Right lung (tissue), 10 donors: ENCODE data around the gene FBXO2. TPM values are rescaled to one million over a fixed set of nuclear protein-coding genes. Genes with fewer than 3 reads are reported as not detected.

Source experiments
- DNase-seq, 2 donors: peaks; one replicate each; pipeline ENCODE4 v3.0.0-alpha.2; 2013
- long read RNA-seq, 8 donors: transcript quantifications; one replicate each; lab custom pipeline, GENCODE V29; 2026
- polyA plus RNA-seq, 5 donors: library from polyadenylated mRNA; unstranded; fragments of 120-200 nt; gene quantifications; one replicate each; pipeline versions ENCODE4 v1.2.1 to v1.2.3, GENCODE V29; 2013; ENCODE audit warnings: inconsistent platforms in 1 of 5, low replicate concordance in 1 of 5; ENCODE audit not compliant: insufficient read length in 5 of 5, insufficient read depth in 1 of 5

The FBXO2 gene
- polyA plus RNA-seq, result 1 to 10 TPM in 1 of 5 donors, under 1 TPM in 4; 0.52 to 1.5 (median 0.73) TPM
- long read RNA-seq, donor 1, result 0 reads
- long read RNA-seq, donor 2, partial matches to known transcripts, result 5 of 6 reads
- long read RNA-seq, donor 2, other reads (novel, unspliced or antisense), result 0 of 6 reads
- long read RNA-seq, donor 3, partial matches to known transcripts, result 0 of 1 reads
- long read RNA-seq, donor 3, other reads (novel, unspliced or antisense), result 0 of 1 reads
- long read RNA-seq, donor 4, partial matches to known transcripts, result 17 of 17 reads
- long read RNA-seq, donor 4, other reads (novel, unspliced or antisense), result 0 of 17 reads
- long read RNA-seq, donor 5, result 0 reads
- long read RNA-seq, donor 6, partial matches to known transcripts, result 12 of 12 reads
- long read RNA-seq, donor 6, other reads (novel, unspliced or antisense), result 0 of 12 reads
- long read RNA-seq, donor 7, partial matches to known transcripts, result 7 of 7 reads
- long read RNA-seq, donor 7, other reads (novel, unspliced or antisense), result 0 of 7 reads
- long read RNA-seq, donor 8, result 0 reads

- DNase-seq, result no peak
Observed at GRCh38 chr1:11654137-11654938, at the start of gene FBXO2, which contains the start of gene FBXO44. TSS of gene FBXO2 (minus strand) at chr1:11654429. CDS start at chr1:11654340, 89 bp downstream. TSS of gene FBXO44 (plus strand) at chr1:11654877. CDS start at chr1:11655836, 959 bp downstream.

DNA sequence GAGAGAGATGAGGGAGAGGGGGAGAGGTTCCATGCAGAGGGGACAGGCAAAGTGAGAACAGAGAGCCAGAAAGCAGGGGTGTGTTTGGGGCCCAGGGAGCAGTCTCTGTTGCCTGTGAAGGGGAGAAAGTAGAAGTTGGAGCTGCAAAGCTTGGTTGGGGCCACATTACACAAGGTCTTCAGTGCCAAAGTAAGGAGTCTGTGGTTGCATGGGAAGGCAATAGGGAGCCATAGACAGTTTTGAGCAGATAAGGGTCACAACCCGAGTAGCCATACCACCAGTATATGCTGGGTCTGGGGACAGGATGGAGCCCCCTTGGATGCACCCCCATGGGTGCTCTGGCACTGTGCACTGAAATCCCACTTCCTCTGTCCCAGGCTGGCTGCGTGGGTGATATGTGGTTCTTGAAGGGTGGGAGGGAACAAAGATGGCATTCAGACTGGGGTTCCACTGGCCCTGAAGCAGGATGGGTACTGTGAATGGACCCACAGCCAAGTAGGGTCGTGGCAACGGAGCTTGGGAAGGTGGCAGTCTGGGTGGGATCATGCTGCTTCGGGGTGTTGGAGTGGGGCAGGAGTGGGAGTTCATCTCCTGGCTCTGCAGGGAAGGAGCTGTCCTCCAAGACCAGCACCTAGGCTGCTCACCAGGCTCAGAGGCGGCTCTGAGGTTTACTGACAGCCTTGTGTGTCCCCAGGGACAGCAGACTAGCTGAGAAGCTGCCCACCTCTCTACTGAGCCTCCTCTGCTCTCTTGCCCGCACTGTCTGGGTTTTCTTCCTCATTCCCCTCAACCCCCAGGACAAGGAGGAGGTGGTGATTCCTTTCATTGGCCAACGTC is 49.3 kb upstream of the FBXO2 start:
- no peak for DNase-seq

DNA sequence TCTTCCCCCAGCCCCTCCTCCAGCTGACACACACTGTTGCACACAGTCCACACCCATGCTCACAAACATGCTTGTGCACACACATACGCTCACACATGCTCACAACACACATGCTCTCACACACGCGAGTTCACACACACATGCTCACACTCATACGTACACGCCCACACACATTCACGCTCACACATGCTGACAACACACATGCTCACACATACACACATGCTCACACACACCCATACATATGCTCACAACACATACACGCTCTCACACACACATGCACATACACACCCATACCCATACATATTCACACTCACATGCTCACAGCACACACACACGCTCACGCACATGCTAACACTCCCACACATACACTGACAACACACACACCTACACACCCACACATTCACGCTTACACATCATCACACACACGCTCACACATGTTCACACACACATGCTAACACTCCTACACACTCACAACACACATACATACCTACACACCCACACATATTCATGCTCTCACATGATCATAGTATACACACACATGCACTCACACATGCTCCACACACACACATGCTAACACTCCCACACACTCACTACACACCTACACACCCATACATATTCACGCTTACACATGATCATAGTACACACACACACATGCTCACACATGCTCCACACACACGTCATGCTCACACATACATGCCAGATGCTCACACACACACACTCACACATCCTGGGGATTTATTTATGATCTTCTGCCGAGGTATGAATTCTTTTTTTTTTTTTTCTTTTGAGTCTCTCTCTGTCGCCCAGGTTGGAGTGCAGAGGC is 48.0 kb upstream of the FBXO2 start:
- DNase-seq, result no peak

DNA sequence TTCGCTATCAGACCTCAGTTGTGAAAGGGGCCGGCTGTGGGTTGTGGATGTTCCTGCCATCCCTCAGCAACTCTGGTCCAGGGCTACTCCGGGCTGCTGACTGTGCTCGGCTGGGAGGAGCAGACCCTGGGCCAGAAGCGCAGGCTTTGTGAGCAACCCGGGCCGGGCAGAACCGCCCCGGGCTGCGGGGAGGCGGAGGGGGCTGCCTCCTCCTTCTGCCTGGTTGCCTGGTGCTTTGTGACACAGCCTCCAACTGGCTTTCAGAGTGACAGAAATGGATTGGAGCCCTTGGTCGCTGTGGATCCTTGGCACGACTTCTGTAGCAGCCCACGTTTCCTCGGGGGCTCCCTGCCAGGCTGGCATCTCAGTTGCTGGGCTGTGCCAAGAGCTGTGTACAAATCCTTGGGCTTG is 47.3 kb upstream of the FBXO2 start:
- DNase-seq, result peak in 1 of 2 donors; percentile 40

DNA sequence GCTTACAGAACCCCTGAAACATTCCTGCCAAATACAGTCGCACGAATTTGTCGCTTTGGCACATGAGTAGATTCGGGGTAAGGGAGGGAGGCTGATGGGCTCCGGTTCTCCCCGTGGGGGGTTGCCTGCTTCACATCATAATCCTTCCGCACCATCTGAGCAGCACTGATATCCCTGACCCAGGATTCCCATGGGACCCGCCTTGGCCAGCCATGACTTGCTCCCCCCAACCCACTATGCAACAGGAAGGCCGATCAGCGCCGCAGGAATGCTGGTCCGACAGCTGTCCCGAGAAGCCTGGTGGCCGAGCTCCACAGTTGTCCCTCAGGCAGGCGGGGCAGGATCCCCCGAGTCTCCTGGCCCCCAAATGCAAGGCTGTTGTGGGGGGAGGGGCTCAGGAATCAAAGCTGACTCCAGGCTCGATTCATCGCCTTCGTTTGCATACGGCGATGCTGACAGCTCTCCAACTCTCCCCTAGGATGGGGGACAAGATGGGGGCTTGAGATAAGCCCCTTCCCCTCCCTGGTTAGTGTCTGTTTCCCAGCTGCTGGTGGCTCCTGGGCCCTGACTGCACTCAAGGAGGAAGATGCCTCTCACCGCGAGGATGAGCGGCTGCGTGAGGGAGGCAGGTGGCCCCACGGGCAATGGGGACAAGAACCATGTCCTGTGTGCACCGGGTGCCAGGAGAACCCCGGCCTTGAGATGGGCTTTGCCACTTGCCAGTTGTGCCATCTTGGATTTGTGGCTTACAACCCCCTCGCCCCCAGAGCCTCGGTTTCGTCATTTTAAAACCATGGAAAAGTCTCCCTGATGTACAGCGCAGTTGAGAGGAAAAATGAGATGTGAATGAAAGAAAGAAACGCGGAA is 46.6 kb upstream of the FBXO2 start:
- DNase-seq, result no peak

- DNase-seq, result no peak
Observed at GRCh38 chr1:11697893-11698210, 43.6 kb upstream of the FBXO2 start.

GRCh38 chr1:11697188-11697892 is 43.1 kb upstream of the FBXO2 start:
- DNase-seq, result no peak

DNA sequence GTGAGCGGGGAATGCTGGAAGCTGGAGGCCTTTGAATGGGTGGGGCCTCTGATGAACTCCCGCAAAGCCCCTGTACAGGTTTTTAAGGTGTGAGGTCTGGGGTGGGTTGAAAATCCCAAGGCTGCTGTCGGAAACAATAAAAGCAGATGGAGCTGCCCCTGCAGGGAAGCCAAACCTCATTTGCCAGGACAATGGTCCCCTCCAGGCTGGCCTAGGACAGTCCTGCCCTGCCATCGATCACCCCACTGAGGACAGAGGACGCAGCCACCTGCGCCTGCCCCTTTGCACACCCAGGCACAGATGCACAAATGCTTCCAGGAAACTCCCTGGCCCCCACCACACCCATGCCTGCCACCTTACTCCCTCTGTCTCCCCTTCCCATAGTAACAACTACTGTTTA is 41.6 kb upstream of the FBXO2 start:
- no peak for DNase-seq

DNA sequence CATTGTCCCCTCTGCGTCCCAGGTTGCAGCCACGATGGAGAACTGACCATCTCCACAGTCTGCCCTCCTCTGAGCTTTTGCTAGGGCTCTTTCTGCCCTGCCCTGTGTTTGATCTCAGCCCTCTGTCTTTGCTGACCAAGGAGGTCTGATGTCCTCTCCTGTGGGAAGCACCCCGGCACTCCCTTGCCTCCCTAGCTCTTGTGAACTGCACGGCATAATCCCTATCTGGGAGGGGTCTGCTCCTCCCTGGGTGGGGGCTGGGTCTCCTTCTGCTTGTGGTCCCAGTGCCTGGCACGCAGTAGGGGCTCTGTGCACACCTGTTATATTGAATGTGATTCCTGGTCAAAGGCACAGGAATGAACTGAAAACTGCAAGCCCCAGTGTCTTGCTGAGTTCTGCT is 39.7 kb upstream of the FBXO2 start:
- DNase-seq, result no peak

DNA sequence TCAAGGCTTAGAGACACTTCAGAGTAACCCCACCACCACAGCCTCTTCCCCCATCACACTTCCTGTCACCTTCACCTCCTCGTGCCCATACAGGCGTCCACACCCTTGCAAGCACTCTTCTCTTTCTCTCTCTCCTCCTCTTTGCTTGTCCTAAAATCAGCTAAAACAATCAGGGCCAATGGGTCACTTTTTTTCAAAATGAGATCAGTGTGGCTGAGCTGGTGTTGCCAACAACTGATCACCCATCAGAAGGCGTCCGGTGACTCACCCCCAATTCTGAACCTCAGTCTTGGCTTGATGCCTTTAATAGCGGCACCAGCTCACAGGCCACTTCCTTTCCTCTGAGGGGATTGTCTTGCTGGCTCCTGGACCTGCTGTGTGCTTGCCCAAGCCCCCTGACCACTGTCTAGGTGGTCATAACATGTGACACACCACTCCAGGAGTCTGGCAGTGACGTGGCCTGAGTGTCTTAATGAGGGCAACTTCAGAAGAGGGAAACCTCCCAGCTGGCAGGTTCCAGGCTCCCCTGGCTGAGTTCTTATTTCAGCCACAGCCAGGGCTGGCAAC is 38.9 kb upstream of the FBXO2 start:
- no peak for DNase-seq

DNA sequence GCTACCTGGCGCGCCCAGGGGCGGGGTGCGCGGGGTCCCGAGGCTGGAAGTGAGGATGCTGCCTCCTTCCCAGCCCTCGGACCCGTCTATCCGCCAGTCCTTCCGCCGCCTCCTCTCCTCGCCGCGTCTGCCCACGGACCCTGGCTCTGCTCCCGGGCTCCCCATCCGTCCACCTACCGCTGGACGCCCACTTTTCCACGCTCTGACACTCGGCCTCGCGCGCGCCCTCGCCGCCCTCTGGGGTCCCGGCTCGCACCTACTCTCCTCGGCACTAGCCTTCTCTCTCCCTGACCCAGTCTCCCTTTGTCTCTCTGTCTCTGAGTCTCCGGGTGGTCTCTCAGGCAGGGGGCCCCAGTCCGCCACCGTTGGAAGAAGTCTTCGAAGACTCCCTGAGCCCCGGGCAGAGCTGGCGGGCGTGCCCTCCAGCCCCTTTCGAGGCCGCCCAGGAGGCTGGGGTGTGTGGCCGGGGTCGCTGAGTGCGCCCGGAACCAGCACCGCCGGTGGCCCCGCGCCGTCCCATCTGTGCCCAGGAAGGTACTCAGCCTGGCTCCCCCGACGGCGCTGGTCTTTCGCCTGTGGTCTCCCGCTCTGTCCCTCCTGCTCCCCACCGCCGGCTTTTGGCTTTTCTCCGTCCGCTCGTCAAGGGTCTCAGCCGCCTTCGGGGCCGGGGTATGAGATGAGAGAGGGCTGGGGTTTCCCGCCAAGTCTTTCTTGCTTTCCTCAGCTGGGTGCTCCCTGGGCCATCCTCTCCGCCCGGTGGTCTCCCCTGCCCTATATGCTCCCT is 37.9 kb upstream of the FBXO2 start:
- no peak for DNase-seq

DNA sequence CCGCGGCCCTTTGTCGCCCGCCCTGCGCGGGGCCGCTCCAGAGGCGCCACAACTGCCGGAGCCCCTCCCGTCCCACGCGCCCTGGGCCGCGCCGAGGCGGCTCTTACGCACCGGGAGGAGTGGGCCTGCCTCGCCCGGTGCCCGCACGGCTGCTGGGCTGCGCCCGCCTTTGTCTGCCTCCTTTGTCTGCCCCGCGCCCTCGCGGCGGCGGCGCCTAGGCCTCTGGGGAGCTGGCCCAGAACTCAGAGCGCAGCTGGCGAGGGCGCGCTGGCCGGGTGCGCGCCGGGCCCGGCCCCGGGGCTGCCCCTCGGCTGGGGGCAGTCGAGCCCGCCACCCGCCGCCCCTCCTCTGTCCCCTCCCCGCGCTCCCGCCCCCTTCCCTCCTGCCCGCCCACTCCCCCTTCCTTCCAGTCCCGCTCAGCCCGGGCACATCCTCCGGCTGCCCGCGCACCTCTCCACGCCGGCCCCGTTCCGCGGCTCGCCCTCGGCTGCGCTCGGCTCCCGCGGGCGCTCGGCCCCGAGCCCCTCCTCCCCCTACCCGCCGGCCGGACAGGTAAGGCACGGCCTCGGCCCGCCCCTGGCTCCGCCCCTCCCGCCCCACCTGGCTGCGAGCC is 37.2 kb upstream of the FBXO2 start, which contains the start of gene DRAXIN:
TSS of gene DRAXIN (plus strand) at position 409 of the 613 bp plus-strand sequence. CDS start 14,549 bp downstream, outside the sequence.
- DNase-seq, result peak; percentile 53 to 56

DNA sequence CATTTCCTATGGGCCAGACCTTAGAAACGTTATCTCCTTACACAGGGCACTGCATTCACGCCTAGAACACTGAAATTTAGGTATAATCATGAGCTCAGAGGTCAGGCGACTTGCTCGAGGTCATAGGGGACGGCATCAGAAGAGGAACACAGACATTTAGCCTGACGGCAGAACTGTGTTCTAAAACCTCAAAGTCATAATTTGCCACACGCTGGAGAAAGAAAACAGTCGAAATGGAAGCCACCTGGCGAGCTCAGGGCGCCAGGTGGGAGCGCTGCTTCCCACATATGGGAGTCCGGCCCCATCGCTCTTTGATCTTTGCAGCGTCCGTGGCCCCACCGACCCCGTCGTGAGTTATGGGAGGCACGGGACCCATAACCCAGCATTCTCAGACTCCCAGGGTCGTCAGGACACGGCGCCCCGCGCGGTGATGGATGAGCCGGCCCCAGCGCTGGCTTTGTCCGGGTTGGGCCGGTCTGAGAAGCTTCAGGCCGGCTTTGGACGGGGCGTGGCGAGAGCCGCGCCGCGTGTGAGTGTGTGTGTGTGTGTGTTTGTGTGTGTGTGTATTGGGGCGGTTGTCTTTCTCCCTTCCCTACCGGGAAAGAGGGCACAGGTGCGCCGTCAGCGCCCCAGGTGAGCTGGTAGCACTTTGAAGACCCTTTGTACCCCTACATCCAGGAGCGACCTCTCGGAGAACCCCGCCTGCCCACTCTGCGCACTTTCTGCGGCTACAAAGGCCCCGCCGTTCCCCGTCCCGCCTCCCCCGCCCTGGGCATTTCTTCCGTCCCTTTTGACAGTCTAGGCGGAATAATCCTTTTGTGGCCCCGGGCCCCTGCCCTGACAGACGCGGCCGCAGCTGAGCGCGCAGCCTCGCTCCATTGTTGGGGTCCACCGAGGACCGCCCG is 36.4 kb upstream of the FBXO2 start:
- DNase-seq, result peak; percentile 57

- no peak for DNase-seq
Observed at GRCh38 chr1:11688506-11688905, 34.3 kb upstream of the FBXO2 start.

GRCh38 chr1:11685210-11685752 is 31.1 kb upstream of the FBXO2 start:
- DNase-seq, result no peak

DNA sequence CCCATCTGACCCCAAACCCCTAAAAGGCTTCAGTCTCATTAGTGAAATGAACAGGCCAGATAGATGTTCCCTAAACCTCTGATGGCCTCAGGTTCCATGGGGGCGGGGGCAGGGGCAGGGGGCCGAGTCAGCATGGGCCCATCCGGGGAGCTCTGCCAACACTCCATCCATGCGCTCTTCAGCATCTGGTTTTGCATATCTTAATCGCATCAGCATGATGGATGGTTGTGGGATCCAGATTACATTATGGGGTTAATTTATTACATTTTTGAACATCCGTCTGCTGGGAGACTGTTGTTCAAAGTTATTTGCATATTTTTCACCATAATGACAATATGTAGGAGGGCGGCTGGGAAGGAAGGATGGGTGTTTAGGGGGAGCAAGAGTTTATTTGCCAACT is 29.8 kb upstream of the FBXO2 start:
- no peak for DNase-seq
